ENCODE data around the gene ROBO1.

DNA sequence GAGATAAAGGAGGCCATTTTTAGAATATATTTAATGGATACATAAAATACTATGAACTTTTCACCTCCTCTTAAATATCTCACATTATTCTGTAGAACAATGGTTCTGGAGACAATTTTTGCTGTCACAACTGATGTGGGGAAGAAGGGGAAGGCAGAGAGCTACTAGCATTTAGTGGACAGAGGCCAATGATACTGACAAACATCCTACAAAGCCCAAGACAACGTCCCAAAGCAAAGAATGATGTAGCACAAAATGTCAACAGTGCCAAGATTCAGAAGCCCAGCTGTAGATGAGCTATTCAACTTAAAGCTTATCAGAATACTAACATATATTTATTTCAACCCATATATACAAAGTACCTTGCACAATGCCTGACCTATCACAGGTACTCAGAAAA is 1069.4 kb downstream of the ROBO1 start:
- TF ChIP-seq POLR2A (IDR thresholded peaks at IDR 0.05; ENCODE audit: low read length) (no peak), GATA1 (IDR thresholded peaks at IDR 0.05; ENCODE audit: low read depth, low read length) (no peak)
